ENCODE data around the gene TAS2R4. TPM values are rescaled to one million over a fixed set of nuclear protein-coding genes. Genes with fewer than 3 reads are reported as not detected.
"Not testable (repeated sequence)": the region's sequence is repeated elsewhere in the genome, so short reads cannot be mapped to it uniquely, and the experiment has no call there.

Gene TAS2R4
- polyA plus RNA-seq, 1 donor (not counting 4 experiments of a cell fraction or from before 2014, with no cell fraction given), result 0.73 TPM

GRCh38 chr7:141763797-141764196 is 12.7 kb upstream of the TAS2R4 start, which contains the start of gene TAS2R3:
Gene TAS2R3, plus strand, starts transcription at chr7:141764097. Its CDS starts 62 bp downstream, at chr7:141764159.
- Histone ChIP-seq H4K20me1 (ENCODE audit: control insufficient read depth, extremely low read depth, insufficient read depth, low read length) (no peaks in the 10 kb centered on the region), H3K9me3 (ENCODE audit: control insufficient read depth, low read depth, low read length) (no peaks in the 10 kb centered on the region), H3K9me1 (ENCODE audit: control insufficient read depth, extremely low read depth, insufficient read depth, low read length) (no peaks in the 10 kb centered on the region), H3K27me3 (ENCODE audit: control insufficient read depth, extremely low read depth, insufficient read depth, low read length) (no peaks in the 10 kb centered on the region), H3K36me3 (ENCODE audit: control insufficient read depth in 2 of 2, extremely low read depth in 1 of 2, insufficient read depth in 2 of 2, low read length in 2 of 2) (peaks cover 14 to 22% of the 10 kb centered on the region in 2 experiments), H3K4me2 (ENCODE audit: control insufficient read depth, extremely low read depth, insufficient read depth, low read depth, low read length) (no peak within 1 kb of the TSS), H3K4me3 (ENCODE audit: control insufficient read depth in 2 of 3, extremely low read depth in 1 of 3, insufficient read depth in 2 of 3, low read depth in 1 of 3, low read length in 3 of 3) (no peak within 1 kb of the TSS), H3K9ac (ENCODE audit: control insufficient read depth, extremely low read depth, insufficient read depth, low read length) (no peak within 1 kb of the TSS), H2AFZ (ENCODE audit: control insufficient read depth, low read length) (no peak within 1 kb of the TSS), H3K27ac (ENCODE audit: control insufficient read depth, insufficient read depth, low read length) (no peak within 1 kb of the TSS), H3K79me2 (ENCODE audit: control insufficient read depth, insufficient read depth, low read length) (no peaks in the 10 kb centered on the region), H3K4me1 (ENCODE audit: control insufficient read depth, extremely low read depth, insufficient read depth, low read length) (no peaks in the 10 kb centered on the region)
- TF ChIP-seq, protein P1, sequence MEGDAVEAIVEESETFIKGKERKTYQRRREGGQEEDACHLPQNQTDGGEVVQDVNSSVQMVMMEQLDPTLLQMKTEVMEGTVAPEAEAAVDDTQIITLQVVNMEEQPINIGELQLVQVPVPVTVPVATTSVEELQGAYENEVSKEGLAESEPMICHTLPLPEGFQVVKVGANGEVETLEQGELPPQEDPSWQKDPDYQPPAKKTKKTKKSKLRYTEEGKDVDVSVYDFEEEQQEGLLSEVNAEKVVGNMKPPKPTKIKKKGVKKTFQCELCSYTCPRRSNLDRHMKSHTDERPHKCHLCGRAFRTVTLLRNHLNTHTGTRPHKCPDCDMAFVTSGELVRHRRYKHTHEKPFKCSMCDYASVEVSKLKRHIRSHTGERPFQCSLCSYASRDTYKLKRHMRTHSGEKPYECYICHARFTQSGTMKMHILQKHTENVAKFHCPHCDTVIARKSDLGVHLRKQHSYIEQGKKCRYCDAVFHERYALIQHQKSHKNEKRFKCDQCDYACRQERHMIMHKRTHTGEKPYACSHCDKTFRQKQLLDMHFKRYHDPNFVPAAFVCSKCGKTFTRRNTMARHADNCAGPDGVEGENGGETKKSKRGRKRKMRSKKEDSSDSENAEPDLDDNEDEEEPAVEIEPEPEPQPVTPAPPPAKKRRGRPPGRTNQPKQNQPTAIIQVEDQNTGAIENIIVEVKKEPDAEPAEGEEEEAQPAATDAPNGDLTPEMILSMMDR (optimal IDR thresholded peaks at IDR 0.05 in 1 of 3, IDR thresholded peaks at IDR 0.05 in 1 of 3, conservative IDR thresholded peaks at IDR 0.05 in 1 of 3; ENCODE audit: extremely low read depth in 1 of 3, insufficient read depth in 2 of 3, low read length in 3 of 3), result no peak
- no peak for TF ChIP-seq EZH2 (IDR thresholded peaks at IDR 0.05; ENCODE audit: low read length)
- dilution Hi-C loops (cut with MboI; ENCODE audit: extremely low pct_ligation_motif_present, low sequenced_read_pairs), result no loop called here
- FAIRE-seq (no peak), DNase-seq (ENCODE audit: low read depth, low spot score) (no peak)

DNA sequence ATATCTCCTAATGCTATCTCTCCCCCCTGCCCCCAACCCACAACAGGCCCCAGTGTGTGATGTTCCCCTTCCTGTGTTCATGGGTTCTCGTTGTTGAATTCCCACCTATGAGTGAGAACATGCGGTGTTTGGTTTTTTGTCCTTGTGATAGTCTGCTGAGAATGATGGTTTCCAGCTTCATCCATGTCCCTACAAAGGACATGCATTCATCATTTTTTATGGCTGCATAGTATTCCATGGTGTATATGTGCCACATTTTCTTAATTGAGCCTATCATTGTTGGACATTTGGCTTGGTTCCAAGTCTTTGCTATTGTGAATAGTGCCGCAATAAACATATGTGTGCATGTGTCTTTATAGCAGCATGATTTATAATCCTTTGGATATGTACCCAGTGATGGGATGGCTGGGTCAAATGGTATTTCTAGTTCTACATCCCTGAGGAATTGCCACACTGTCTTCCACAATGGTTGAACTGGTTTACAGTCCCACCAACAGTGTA is 6.3 kb upstream of the TAS2R4 start:
- H3K4me1 ChIP-seq (ENCODE audit: control insufficient read depth, extremely low read depth, insufficient read depth, low read length); dilution Hi-C loops (cut with MboI; ENCODE audit: extremely low pct_ligation_motif_present, low sequenced_read_pairs); H4K20me1 ChIP-seq (ENCODE audit: control insufficient read depth, extremely low read depth, insufficient read depth, low read length); H3K4me3 ChIP-seq (ENCODE audit: control insufficient read depth in 2 of 3, extremely low read depth in 1 of 3, insufficient read depth in 2 of 3, low read depth in 1 of 3, low read length in 3 of 3); H3K9me3 ChIP-seq (ENCODE audit: control insufficient read depth, low read depth, low read length); H3K36me3 ChIP-seq (ENCODE audit: control insufficient read depth in 2 of 2, extremely low read depth in 1 of 2, insufficient read depth in 2 of 2, low read length in 2 of 2); H3K27me3 ChIP-seq (ENCODE audit: control insufficient read depth, extremely low read depth, insufficient read depth, low read length); H3K79me2 ChIP-seq (ENCODE audit: control insufficient read depth, insufficient read depth, low read length); H3K9me1 ChIP-seq (ENCODE audit: control insufficient read depth, extremely low read depth, insufficient read depth, low read length); H3K4me2 ChIP-seq (ENCODE audit: control insufficient read depth, extremely low read depth, insufficient read depth, low read depth, low read length); H3K27ac ChIP-seq (ENCODE audit: control insufficient read depth, insufficient read depth, low read length); H3K9ac ChIP-seq (ENCODE audit: control insufficient read depth, extremely low read depth, insufficient read depth, low read length); DNase-seq (ENCODE audit: low read depth, low spot score); H2AFZ ChIP-seq (ENCODE audit: control insufficient read depth, low read length); FAIRE-seq: not testable (repeated sequence)

All from keratinocyte (primary cell).